HCT116 (cell line): ENCODE measurements around the gene GLB1L. TPM values are rescaled to one million over a fixed set of nuclear protein-coding genes. Genes with fewer than 3 reads are reported as not detected.

Experiments used
- ATAC-seq: fragments of 200-7000 bp; cut with Tn5 transposase; 2 replicates; pipeline ENCODE4 v1.9.1; 2020; ENCODE audit warnings: mild to moderate bottlenecking, moderate library complexity
- BruUV-seq: library from RNA; stranded (reverse); fragments of 400-500 nt; replicated peaks from 2 replicates; lab custom pipeline; 2021; lab: Mats Ljungman, UMichigan
- CTCF ChIA-PET: fragments of 300-600 bp; sonication (Branson Sonifier 250); formaldehyde crosslinking; loops from one replicate; lab custom pipeline; 2021; ENCODE audit warnings: antibody characterized with exemption; lab: Charles Lee
- POLR2A ChIA-PET: fragments of 300-600, 350-600 bp; sonication (Branson Sonifier 250); formaldehyde crosslinking; loops from one replicate; lab custom pipeline; 2021; ENCODE audit warnings: antibody characterized with exemption; lab: Charles Lee
- RAD21 ChIA-PET, 2 experiments: fragments of 300-600 bp; sonication (Branson Sonifier 250); formaldehyde crosslinking; loops; one replicate each; lab custom pipeline; 2023; ENCODE audit warnings: low total read pairs in 2 of 2; ENCODE audit not compliant: uncharacterized antibody in 2 of 2, unreplicated experiment in 2 of 2, low non-redundant PET in 1 of 2; lab: Charles Lee
- DNase-seq: peaks from one replicate; pipeline ENCODE4 v3.0.0-alpha.2; 2010; ENCODE audit warnings: low read depth, low spot score
- H2AFZ ChIP-seq: fragments of 200-600 bp; shearing (Covaris generic), sonication (generic); 2 replicates; pipeline ENCODE4 v1.6.1; 2017; ENCODE audit warnings: low read depth, mixed run types, mixed read lengths, antibody characterized with exemption, low read length; ENCODE audit not compliant: poor library complexity, severe bottlenecking
- H3K27ac ChIP-seq: 2 replicates; pipeline ENCODE4 v1.5.1; 2012; ENCODE audit warnings: low read depth, low read length
- H3K27me3 ChIP-seq: fragments of 200-600 bp; sonication (generic); 2 replicates; pipeline ENCODE4 v1.6.1; 2016; ENCODE audit warnings: mixed run types, low read length, mixed read lengths; ENCODE audit not compliant: insufficient read depth
- H3K36me3 ChIP-seq, 2 experiments: fragments of 200-500 bp in 1 of 2; fragments of 200-600 bp in 1 of 2; sonication (Bioruptor generic) in 1 of 2; sonication (generic) in 1 of 2; 2 replicates each; pipeline versions ENCODE4 v1.5.1 to v1.6.1; 2014 to 2016; ENCODE audit warnings: low read length in 2 of 2, inconsistent platforms in 1 of 2, mixed read lengths in 1 of 2, mixed run types in 1 of 2; ENCODE audit not compliant: insufficient read depth in 2 of 2, control insufficient read depth in 1 of 2
- H3K4me1 ChIP-seq, 2 experiments: fragments of 200-600 bp in 1 of 2; sonication (generic) in 1 of 2; 2 replicates each; pipeline versions ENCODE4 v1.5.1 to v1.6.1; 2012 to 2017; ENCODE audit warnings: low read length in 2 of 2, inconsistent platforms in 1 of 2, mild to moderate bottlenecking in 1 of 2, mixed read lengths in 1 of 2, mixed run types in 1 of 2, moderate library complexity in 1 of 2; ENCODE audit not compliant: insufficient read depth in 2 of 2, control insufficient read depth in 1 of 2
- H3K4me2 ChIP-seq: fragments of 200-600 bp; sonication (generic); 2 replicates; pipeline ENCODE4 v1.6.1; 2017; ENCODE audit warnings: mixed run types, low read length, mixed read lengths
- H3K4me3 ChIP-seq, 2 experiments: fragments of 200-600 bp in 1 of 2; sonication (generic) in 1 of 2; replicated peaks in 1 of 2; 2 replicates each; pipeline ENCODE4 v1.5.1; 2011 to 2016; ENCODE audit warnings: low read length in 2 of 2, control low read depth in 1 of 2, low read depth in 1 of 2, mild to moderate bottlenecking in 1 of 2, mixed read lengths in 1 of 2, mixed run types in 1 of 2
- H3K79me2 ChIP-seq: fragments of 200-600 bp; sonication (generic); 2 replicates; pipeline ENCODE4 v1.6.1; 2017; ENCODE audit warnings: mild to moderate bottlenecking, mixed run types, low read length, moderate library complexity, mixed read lengths; ENCODE audit not compliant: insufficient read depth
- H3K9ac ChIP-seq: fragments of 200-600 bp; sonication (generic); 2 replicates; pipeline ENCODE4 v1.6.1; 2016; ENCODE audit warnings: low read length, mixed read lengths
- H3K9me2 ChIP-seq: fragments of 200-600 bp; sonication (generic), shearing (Covaris generic); 2 replicates; pipeline ENCODE4 v1.6.1; 2017; ENCODE audit warnings: mixed run types, mild to moderate bottlenecking, moderate library complexity; ENCODE audit not compliant: insufficient read depth
- H3K9me3 ChIP-seq, 2 experiments: fragments of 200-500 bp in 1 of 2; fragments of 200-600 bp in 1 of 2; sonication (Bioruptor generic) in 1 of 2; sonication (generic) in 1 of 2; 2 replicates each; pipeline ENCODE4 v1.6.1; 2014 to 2017; ENCODE audit warnings: low read length in 2 of 2, mixed read lengths in 2 of 2, inconsistent platforms in 1 of 2, low read depth in 1 of 2, mild to moderate bottlenecking in 1 of 2, mixed run types in 1 of 2, moderate library complexity in 1 of 2; ENCODE audit not compliant: control insufficient read depth in 1 of 2, insufficient read depth in 1 of 2
- H4K20me1 ChIP-seq: fragments of 200-600 bp; sonication (generic), shearing (Covaris generic); 2 replicates; pipeline ENCODE4 v1.6.1; 2017; ENCODE audit warnings: mixed run types, mild to moderate bottlenecking, moderate library complexity; ENCODE audit not compliant: insufficient read depth
- POLR2AphosphoS5 ChIP-seq: IDR thresholded peaks from 2 replicates; pipeline ENCODE4 v1.6.1; 2011; ENCODE audit warnings: mild to moderate bottlenecking, low read depth, low read length, moderate library complexity
- RAD21 ChIP-seq: IDR thresholded peaks from 2 replicates; pipeline ENCODE4 v1.6.1; 2012; ENCODE audit warnings: low read depth, mild to moderate bottlenecking
- YY1 ChIP-seq: IDR thresholded peaks from 2 replicates; pipeline ENCODE4 v1.6.1; 2011; ENCODE audit warnings: low read length, low read depth, moderate library complexity, mild to moderate bottlenecking; ENCODE audit not compliant: insufficient replicate concordance; ENCODE audit errors: extremely low read depth
- ZBTB33 ChIP-seq: IDR thresholded peaks from 2 replicates; pipeline ENCODE4 v1.6.1; 2011; ENCODE audit warnings: mild to moderate bottlenecking, low read length, moderate library complexity; ENCODE audit not compliant: insufficient replicate concordance; ENCODE audit errors: extremely low read depth
- ZFX ChIP-seq: fragments of 450-650 bp; IDR thresholded peaks from 2 replicates; pipeline ENCODE4 v1.6.1; 2017
- ZNF274 ChIP-seq: fragments of 200-500 bp; sonication (Bioruptor generic); IDR thresholded peaks from 2 replicates; pipeline ENCODE4 v1.6.1; 2014; ENCODE audit warnings: mild to moderate bottlenecking, low read depth, low read length, inconsistent platforms
- intact Hi-C: fragments of 100-400 bp; cut with micrococcal nuclease; formaldehyde crosslinking; loops from 2 replicates; pipeline ENCODE4 v1.10.0; 2022
- total RNA-seq: library from RNA; stranded (reverse); gene quantifications from one replicate; pipeline ENCODE4 v1.2.1, GENCODE V29; 2021; ENCODE audit not compliant: unreplicated experiment

Gene GLB1L
- total RNA-seq, 1 experiment from 2014 or later: 6.6 TPM

GRCh38 chr2:219279151-219279915, 34.1 kb upstream of the GLB1L start, which contains the start of gene DNAJB2:
Gene DNAJB2, plus strand, starts transcription at chr2:219279366. Its CDS starts 468 bp downstream, at chr2:219279834.
- CTCF ChIA-PET: interaction anchor here (0.6 to 4.3 kb wide), 11 partner anchors 8 to 278 kb away, joined by 3 to 71 read pairs (median 3); partner anchors contain the start of genes GLB1L, STK16 and TUBA4A
- peak; percentile 89 for TF ChIP-seq POLR2AphosphoS5
- TF ChIP-seq ZBTB33: peak; percentile 48
- TF ChIP-seq ZNF274: no peak
- no peak for TF ChIP-seq RAD21
- TF ChIP-seq ZFX: peak; percentile 66
- TF ChIP-seq YY1: peak; percentile 57
- H3K9ac ChIP-seq: peak within 1 kb of the TSS; percentile 71
- no peaks in the 10 kb centered on the region for H4K20me1 ChIP-seq
- no peaks in the 10 kb centered on the region for H3K9me2 ChIP-seq
- DNase-seq: peak; percentile 94
- peak; percentile 85 for ATAC-seq
- H3K27me3 ChIP-seq: no peaks in the 10 kb centered on the region
- no TSS peak for BruUV-seq
- H3K36me3 ChIP-seq: no peaks in the 10 kb centered on the region
- H2AFZ ChIP-seq: no peak within 1 kb of the TSS
- POLR2A ChIA-PET: interaction anchor here (0.8 to 1.5 kb wide), 7 partner anchors 10 to 122 kb away, joined by 3 to 6 read pairs (median 4); partner anchors contain the start of genes DNPEP, TUBA4A and TUBA4B
- no peaks in the 10 kb centered on the region for H3K79me2 ChIP-seq
- intact Hi-C loops: loop anchor here (1.0 kb wide), 1 partner anchor 15 kb away; no protein-coding TSS in a partner anchor
- no peaks in the 10 kb centered on the region for H3K9me3 ChIP-seq
- H3K27ac ChIP-seq: peak within 1 kb of the TSS; percentile 82
- H3K4me1 ChIP-seq: peaks cover 30 to 51% of the 10 kb centered on the region in 2 experiments
- H3K4me3 ChIP-seq: peak within 1 kb of the TSS; percentile 59 to 65
- H3K4me2 ChIP-seq: peak within 1 kb of the TSS; percentile 86
- RAD21 ChIA-PET: no interaction called here
